BLaER1 treated with 17β-estradiol and CSF1 and Interleukin-3, amounts not matched to agents 10 nM and 100 nM (cell line): ENCODE measurements around the gene IDI2.
A peak's percentile ranks its signal among the peaks of the same experiment; 100 is the strongest.

Experiments used
- H3K27ac ChIP-seq, 11 experiments: shearing (Covaris generic); formaldehyde crosslinking; 2 replicates each; pipeline ENCODE4 v1.8.1; 2022
- H3K27me3 ChIP-seq, 11 experiments: shearing (Covaris generic); formaldehyde crosslinking; 2 replicates each; pipeline ENCODE4 v1.8.1; 2022
- H3K36me3 ChIP-seq, 11 experiments: shearing (Covaris generic); formaldehyde crosslinking; 2 replicates each; pipeline ENCODE4 v1.8.1; 2022
- H3K4me1 ChIP-seq, 10 experiments: shearing (Covaris generic); formaldehyde crosslinking; 2 replicates each; pipeline ENCODE4 v1.8.1; 2022
- H3K4me2 ChIP-seq, 11 experiments: shearing (Covaris generic); formaldehyde crosslinking; 2 replicates each; pipeline ENCODE4 v1.8.1; 2022
- H3K4me3 ChIP-seq, 10 experiments: shearing (Covaris generic); formaldehyde crosslinking; 2 replicates each; pipeline ENCODE4 v1.8.1; 2022
- H3K9ac ChIP-seq, 11 experiments: shearing (Covaris generic); formaldehyde crosslinking; 2 replicates each; pipeline ENCODE4 v1.8.1; 2022
- H3K9me3 ChIP-seq, 11 experiments: shearing (Covaris generic); formaldehyde crosslinking; replicated peaks in 1 of 11; 2 replicates each; pipeline ENCODE4 v1.8.1; 2022
- H4K20me1 ChIP-seq, 11 experiments: shearing (Covaris generic); formaldehyde crosslinking; 2 replicates each; pipeline ENCODE4 v1.8.1; 2022
- Cebpa-rat ChIP-seq, 11 experiments: shearing (Covaris generic); IDR thresholded peaks; 2 replicates each; pipeline ENCODE4 v1.8.1; 2022

Gene IDI2

DNA sequence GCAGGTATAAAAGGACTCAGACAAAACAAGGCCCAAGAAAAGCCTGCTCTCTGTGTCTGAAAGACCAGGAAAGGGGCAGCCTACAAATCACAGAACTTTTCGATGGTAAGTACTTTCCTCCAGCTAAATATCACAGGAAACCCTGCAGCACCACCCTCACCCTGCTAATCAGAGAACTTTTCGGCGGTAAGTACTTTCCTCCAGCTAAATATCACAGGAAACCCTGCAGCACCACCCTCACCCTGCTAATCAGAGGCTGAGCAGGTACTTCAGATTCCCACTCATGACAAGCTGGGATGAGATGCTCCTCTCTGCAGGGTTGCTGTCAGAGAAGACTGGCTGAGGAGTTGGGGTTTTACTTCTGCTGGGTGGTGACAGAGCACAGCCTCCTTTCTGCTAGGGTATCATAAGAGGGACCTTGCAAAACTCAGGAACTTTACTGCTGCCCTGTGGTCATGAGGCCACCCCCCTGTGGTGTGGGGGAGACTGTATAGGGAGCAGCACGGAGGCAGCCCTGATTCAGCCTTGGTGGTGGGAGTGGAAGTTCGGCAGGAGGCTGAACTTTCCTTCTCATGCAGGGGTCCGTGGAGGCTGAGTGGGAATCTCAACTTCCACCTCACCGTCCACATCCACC lies 37.7 kb upstream of the IDI2 start:
- Histone ChIP-seq H3K4me2 (peak overlapping the region; percentile 80 to 99 (median 90)), H3K36me3 (peaks cover 4 to 53% (median 18%) of the 10 kb centered on the region in 11 experiments; a peak in 16 of 22 replicates), H4K20me1 (peaks cover 0 to 82% (median 43%) of the 10 kb centered on the region in 11 experiments; a peak in 16 of 22 replicates), H3K27ac (peak overlapping the region in 9 of 11 experiments; percentile 13 to 98 (median 74); a peak in 17 of 22 replicates), H3K4me3 (peak overlapping the region in 6 of 10 experiments; percentile 4 to 38 (median 21); a peak in 6 of 20 replicates), H3K27me3 (no peaks in the 10 kb centered on the region), H3K9ac (peak overlapping the region; percentile 11 to 82 (median 56); a peak in 18 of 22 replicates), H3K4me1 (peaks cover 66 to 82% (median 74%) of the 10 kb centered on the region in 10 experiments), H3K9me3 (peaks cover 0 to 4% (median 0%) of the 10 kb centered on the region in 11 experiments; a peak in 2 of 22 replicates)
- TF ChIP-seq Cebpa-rat (IDR thresholded peaks at IDR 0.05), result no peak

DNA sequence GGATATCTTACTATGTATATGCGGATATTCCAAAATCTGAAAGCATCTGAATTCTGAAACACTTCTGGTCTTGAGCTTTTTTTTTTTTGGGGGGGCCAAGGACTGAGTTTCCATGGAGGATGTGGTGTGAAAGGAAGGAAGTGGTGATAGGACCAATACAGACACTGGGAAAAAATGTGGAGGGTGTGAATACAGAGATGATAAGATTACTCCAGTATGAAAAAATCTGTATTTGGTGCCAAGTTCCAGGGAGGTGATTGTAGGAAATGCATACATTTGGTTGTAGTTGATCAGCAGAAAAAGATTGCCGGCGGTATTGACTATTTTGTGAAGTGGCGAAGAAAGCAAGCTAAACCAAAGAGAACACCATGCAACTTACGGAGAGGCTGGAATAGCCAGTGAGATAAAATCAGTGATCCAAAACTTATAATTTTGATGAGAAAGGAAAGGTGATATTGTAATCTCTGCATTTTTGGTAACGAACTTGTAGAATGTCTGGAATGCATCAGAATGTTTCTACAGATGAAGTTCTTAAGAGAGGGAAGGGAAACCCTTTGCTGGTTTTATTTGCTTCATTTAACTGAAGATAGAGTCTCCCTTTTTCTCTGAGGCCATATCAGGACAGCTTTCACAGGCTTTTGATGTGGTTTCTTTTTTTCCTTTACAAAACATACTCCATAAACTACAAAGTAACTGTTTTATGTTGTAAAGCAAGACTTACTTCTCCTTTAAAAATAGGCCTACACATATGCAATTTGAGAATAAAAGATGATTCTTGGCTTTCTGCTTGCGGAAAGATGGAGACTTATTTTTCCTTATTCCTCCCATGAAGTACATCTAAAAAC lies 36.5 kb upstream of the IDI2 start:
- no peak for TF ChIP-seq Cebpa-rat (IDR thresholded peaks at IDR 0.05)
- Histone ChIP-seq H3K27ac (peak overlapping the region in 9 of 11 experiments; percentile 13 to 98 (median 74); a peak in 17 of 22 replicates), H3K36me3 (peaks cover 4 to 46% (median 18%) of the 10 kb centered on the region in 11 experiments; a peak in 16 of 22 replicates), H3K4me2 (peak overlapping the region; percentile 80 to 99 (median 90)), H4K20me1 (peaks cover 0 to 78% (median 46%) of the 10 kb centered on the region in 11 experiments; a peak in 16 of 22 replicates), H3K4me1 (peaks cover 62 to 83% (median 76%) of the 10 kb centered on the region in 10 experiments), H3K9me3 (peaks cover 0 to 4% (median 0%) of the 10 kb centered on the region in 11 experiments; a peak in 2 of 22 replicates), H3K27me3 (no peaks in the 10 kb centered on the region), H3K9ac (peak overlapping the region in 10 of 11 experiments; percentile 28 to 82 (median 56); a peak in 16 of 22 replicates), H3K4me3 (peak overlapping the region in 7 of 10 experiments; percentile 7 to 38 (median 23); a peak in 8 of 20 replicates)

DNA sequence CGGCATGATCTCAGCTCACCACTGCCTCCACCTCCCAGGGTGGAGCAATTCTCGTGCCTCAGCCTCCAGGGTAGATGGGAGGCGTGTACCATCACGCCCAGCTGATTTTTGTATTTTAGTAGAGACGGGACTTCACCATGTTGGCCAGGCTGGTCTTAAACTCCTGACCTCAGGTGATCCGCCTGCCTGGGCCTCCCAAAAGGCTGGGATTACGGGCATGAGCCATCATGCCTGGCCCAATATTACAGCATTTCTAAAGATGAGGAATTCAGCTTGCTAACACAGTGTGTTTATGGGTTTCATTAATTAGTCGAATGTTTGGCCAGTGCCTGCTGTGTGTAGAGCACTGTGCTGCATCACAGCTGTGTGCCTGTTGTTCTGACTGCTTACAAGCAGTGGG lies 34.2 kb upstream of the IDI2 start:
- H3K27ac ChIP-seq, result peak overlapping the region in 8 of 11 experiments; percentile 25 to 100 (median 98); a peak in 11 of 22 replicates
- no peak for TF ChIP-seq Cebpa-rat (IDR thresholded peaks at IDR 0.05)
- peak overlapping the region; percentile 80 to 99 (median 91) for H3K4me2 ChIP-seq

DNA sequence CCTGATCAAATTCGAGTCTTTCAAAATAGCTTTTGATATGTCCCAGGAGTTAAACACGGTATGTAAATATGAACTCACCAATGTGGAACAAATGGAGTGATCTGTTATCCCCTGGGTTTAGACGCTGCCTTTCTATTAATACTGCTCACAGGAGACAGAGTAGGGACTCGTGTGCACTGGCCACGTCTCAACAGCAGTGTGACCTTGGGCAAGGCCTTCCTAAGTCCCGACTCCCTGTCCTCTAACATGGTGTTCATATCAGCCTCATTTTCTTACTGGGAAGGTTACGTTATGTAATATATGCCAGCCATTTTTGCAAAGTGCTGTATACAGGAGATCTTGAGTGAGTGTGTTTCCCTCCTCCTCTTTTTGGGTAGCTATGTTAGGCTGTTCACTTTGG lies 32.4 kb upstream of the IDI2 start:
- Histone ChIP-seq H3K4me3 (peak overlapping the region; percentile 87 to 100 (median 98)), H3K4me1 (peaks cover 74 to 80% (median 75%) of the 10 kb centered on the region in 10 experiments), H3K9ac (peak overlapping the region; percentile 94 to 100 (median 99)), H3K27me3 (no peaks in the 10 kb centered on the region), H3K4me2 (peak overlapping the region; percentile 80 to 99 (median 91)), H3K9me3 (no peaks in the 10 kb centered on the region), H3K36me3 (peaks cover 15 to 40% (median 31%) of the 10 kb centered on the region in 11 experiments), H4K20me1 (peaks cover 19 to 75% (median 55%) of the 10 kb centered on the region in 11 experiments; a peak in 20 of 22 replicates), H3K27ac (peak overlapping the region; percentile 96 to 100 (median 99); a peak in 21 of 22 replicates)
- no peak for TF ChIP-seq Cebpa-rat (IDR thresholded peaks at IDR 0.05)

More for the DNA sequence above, 34.2 kb upstream of the IDI2 start:
- peaks cover 5 to 75% (median 48%) of the 10 kb centered on the region in 11 experiments; a peak in 20 of 22 replicates for H4K20me1 ChIP-seq
- peaks cover 0 to 38% (median 13%) of the 10 kb centered on the region in 11 experiments; a peak in 14 of 22 replicates for H3K36me3 ChIP-seq
- H3K4me1 ChIP-seq, result peaks cover 67 to 80% (median 77%) of the 10 kb centered on the region in 10 experiments
- no peaks in the 10 kb centered on the region for H3K27me3 ChIP-seq
- no peaks in the 10 kb centered on the region for H3K9me3 ChIP-seq
- H3K4me3 ChIP-seq, result no peak overlapping the region; a peak in 1 of 20 replicates
- peak overlapping the region in 4 of 11 experiments; percentile 2 to 20 (median 12); a peak in 3 of 22 replicates for H3K9ac ChIP-seq

DNA sequence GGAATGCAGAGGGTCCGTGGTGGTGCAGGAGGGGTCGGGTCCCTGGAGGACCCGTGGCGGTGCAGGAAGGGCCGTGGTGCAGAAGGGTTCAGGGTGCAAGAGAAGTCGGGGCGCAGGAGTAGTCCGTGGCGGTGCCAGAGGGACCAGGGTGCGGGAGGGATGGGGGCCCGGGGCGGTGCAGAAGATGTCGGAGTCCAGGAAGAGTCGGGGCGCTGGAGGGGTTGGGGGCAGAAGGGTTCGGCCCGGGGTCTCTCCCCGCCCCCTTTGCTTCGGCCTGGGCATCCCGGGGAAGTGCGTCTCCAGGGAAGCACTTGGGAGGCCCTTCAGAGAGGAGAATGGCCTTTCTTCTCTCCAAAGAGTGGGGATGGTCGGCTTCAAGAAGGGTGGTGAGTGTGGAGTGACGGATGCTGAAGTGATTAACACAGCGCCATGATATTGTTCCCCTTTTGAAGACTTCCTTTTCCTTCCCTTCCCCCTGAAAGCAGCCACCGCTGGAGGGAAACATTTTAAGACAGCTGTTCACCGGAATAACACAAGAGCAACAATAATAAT lies 31.5 kb upstream of the IDI2 start:
- Histone ChIP-seq H3K27ac (peak overlapping the region; percentile 96 to 100 (median 99)), H3K4me2 (peak overlapping the region; percentile 80 to 99 (median 91)), H3K36me3 (peaks cover 23 to 45% (median 39%) of the 10 kb centered on the region in 11 experiments), H4K20me1 (peaks cover 19 to 75% (median 49%) of the 10 kb centered on the region in 11 experiments; a peak in 20 of 22 replicates), H3K4me3 (peak overlapping the region; percentile 87 to 100 (median 98)), H3K27me3 (no peaks in the 10 kb centered on the region), H3K9ac (peak overlapping the region; percentile 94 to 100 (median 99)), H3K4me1 (peaks cover 67 to 80% (median 75%) of the 10 kb centered on the region in 10 experiments), H3K9me3 (no peaks in the 10 kb centered on the region)
- no peak for TF ChIP-seq Cebpa-rat (IDR thresholded peaks at IDR 0.05)

DNA sequence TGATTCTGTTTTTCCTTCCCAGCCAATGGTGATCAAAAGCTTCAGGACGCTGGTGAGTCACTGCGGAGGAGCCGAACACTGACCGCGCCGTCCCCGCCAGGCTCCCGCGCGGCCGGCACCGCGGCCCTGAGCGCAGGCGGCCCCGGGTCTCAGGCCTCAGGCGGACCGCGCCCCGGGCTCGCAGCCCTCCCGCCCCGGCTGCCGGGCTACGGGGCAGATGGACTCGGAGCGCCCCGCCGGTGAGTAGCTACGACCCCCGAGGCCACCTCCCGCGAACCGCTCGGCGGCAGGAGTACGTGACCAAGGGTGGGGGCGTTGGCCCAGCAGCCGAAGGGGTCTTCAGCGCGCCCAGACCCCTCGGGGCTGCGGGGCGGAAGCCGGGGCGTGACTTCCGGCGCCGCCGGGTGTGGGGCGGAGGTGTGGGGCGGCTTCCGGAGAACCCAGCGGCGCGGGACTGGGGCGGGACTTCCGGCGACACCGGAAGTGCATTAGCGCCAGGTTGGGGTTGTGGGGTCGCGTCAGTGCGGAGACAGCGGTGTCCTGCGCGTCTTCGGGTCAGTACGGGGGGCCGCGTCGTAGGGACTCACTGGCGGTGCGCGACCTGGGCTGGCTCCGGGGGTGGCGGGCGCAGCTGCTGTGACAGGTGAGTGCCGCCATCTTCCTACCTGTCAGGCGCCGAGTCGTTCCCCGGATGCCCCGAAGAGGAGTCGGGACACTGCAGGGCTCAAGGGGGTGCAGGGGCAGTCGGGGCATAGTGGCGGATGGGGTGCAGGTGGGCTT lies 30.9 kb upstream of the IDI2 start, which contains the start of gene WDR37:
WDR37 (plus strand) TSS at position 60 of the 780 bp plus-strand sequence. CDS start 15,771 bp downstream, outside the sequence.
- Histone ChIP-seq H3K4me2 (peak within 1 kb of the TSS; percentile 89 to 99 (median 92)), H3K36me3 (peaks cover 30 to 52% (median 46%) of the 10 kb centered on the region in 11 experiments), H4K20me1 (peaks cover 19 to 75% (median 42%) of the 10 kb centered on the region in 11 experiments; a peak in 19 of 22 replicates), H3K4me1 (peaks cover 65 to 80% (median 75%) of the 10 kb centered on the region in 10 experiments), H3K9me3 (no peaks in the 10 kb centered on the region), H3K9ac (peak within 1 kb of the TSS; percentile 94 to 100 (median 99)), H3K27me3 (no peaks in the 10 kb centered on the region), H3K4me3 (peak within 1 kb of the TSS; percentile 87 to 100 (median 98)), H3K27ac (peak within 1 kb of the TSS; percentile 96 to 100 (median 99))
- TF ChIP-seq Cebpa-rat (IDR thresholded peaks at IDR 0.05), result no peak

DNA sequence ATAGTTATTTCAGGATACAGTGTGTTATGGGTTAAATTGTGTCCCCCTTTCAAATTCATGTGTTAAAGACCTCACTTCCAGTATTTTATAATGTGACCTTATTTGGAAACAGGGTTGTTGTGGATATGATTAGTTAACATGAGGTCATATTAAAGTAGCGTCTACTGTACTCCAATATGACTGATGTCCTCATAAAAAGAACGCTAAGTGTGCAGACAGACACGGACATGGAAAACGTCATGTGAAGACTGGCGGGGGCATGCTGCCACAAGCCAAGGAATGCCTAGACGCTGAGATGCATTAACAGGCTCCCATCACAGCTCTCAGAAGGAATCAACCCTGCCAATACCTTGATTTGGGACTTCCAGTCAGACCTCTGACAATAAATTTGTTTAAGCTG lies 29.0 kb upstream of the IDI2 start:
- Histone ChIP-seq H3K27me3 (no peaks in the 10 kb centered on the region), H3K9ac (peak overlapping the region; percentile 94 to 100 (median 99)), H3K36me3 (peaks cover 35 to 53% (median 48%) of the 10 kb centered on the region in 11 experiments), H3K4me3 (peak overlapping the region; percentile 87 to 100 (median 98); a peak in 18 of 20 replicates), H3K9me3 (no peaks in the 10 kb centered on the region), H4K20me1 (peaks cover 10 to 72% (median 40%) of the 10 kb centered on the region in 11 experiments; a peak in 18 of 22 replicates), H3K4me2 (peak overlapping the region; percentile 89 to 99 (median 92)), H3K4me1 (peaks cover 62 to 79% (median 71%) of the 10 kb centered on the region in 10 experiments), H3K27ac (peak overlapping the region in 10 of 11 experiments; percentile 96 to 100 (median 99); a peak in 19 of 22 replicates)
- TF ChIP-seq Cebpa-rat (IDR thresholded peaks at IDR 0.05), result no peak
